ENCODE data around the gene PRCP. TPM values are rescaled to one million over a fixed set of nuclear protein-coding genes. Genes with fewer than 3 reads are reported as not detected.

PRCP gene
- total and polyA plus RNA-seq, 2 experiments from 2014 or later: 33.3 to 52.8 TPM

GRCh38 chr11:82858133-82858532, 42.1 kb downstream of the PRCP start:
- DNase-seq (ENCODE audit: low spot score) (no peak), ATAC-seq (no peak)
- no peaks in the 10 kb centered on the region for H3F3A ChIP-seq (replicated peaks; ENCODE audit: low read depth)
- no peak overlapping the region for H2AFZ ChIP-seq
- H3K9me3 Mint-ChIP-seq: no peaks in the 10 kb centered on the region
- H3K27ac Mint-ChIP-seq: no peak overlapping the region
- H3K79me2 ChIP-seq (replicated peaks; ENCODE audit: insufficient read depth): peaks cover 5% of the 10 kb centered on the region; the same call in 1 of the 2 replicates
- H3K9me2 ChIP-seq (ENCODE audit: insufficient read depth): no peaks in the 10 kb centered on the region
- peaks cover 4% of the 10 kb centered on the region; the same call in 1 of the 3 replicates for H3K36me3 Mint-ChIP-seq (ENCODE audit: low read depth)
- H3K36me3 ChIP-seq (ENCODE audit: insufficient read depth): no peaks in the 10 kb centered on the region
- no peaks in the 10 kb centered on the region for H3K27me3 ChIP-seq (ENCODE audit: insufficient read depth)
- H3K4me1 Mint-ChIP-seq: no peaks in the 10 kb centered on the region
- no peak overlapping the region; the same call in 1 of the 2 replicates for H3K27ac ChIP-seq (ENCODE audit: low read depth)
- no peak overlapping the region for H3K4me3 ChIP-seq
- H3K4me1 ChIP-seq (ENCODE audit: insufficient read depth): no peaks in the 10 kb centered on the region
- no peak overlapping the region for H3K4me3 Mint-ChIP-seq
- no peak overlapping the region for H3K4me2 ChIP-seq
- TF ChIP-seq CTCF (conservative IDR thresholded peaks at IDR 0.05; ENCODE audit: low read depth in 2 of 2): no peak
- no peak for TF ChIP-seq JUNB (IDR thresholded peaks at IDR 0.05; ENCODE audit: unreplicated experiment)
- no peak for TF ChIP-seq ZNF331 (CRISPR knock-in tag; IDR thresholded peaks at IDR 0.05; ENCODE audit: low read depth)
- TF ChIP-seq, protein P1, sequence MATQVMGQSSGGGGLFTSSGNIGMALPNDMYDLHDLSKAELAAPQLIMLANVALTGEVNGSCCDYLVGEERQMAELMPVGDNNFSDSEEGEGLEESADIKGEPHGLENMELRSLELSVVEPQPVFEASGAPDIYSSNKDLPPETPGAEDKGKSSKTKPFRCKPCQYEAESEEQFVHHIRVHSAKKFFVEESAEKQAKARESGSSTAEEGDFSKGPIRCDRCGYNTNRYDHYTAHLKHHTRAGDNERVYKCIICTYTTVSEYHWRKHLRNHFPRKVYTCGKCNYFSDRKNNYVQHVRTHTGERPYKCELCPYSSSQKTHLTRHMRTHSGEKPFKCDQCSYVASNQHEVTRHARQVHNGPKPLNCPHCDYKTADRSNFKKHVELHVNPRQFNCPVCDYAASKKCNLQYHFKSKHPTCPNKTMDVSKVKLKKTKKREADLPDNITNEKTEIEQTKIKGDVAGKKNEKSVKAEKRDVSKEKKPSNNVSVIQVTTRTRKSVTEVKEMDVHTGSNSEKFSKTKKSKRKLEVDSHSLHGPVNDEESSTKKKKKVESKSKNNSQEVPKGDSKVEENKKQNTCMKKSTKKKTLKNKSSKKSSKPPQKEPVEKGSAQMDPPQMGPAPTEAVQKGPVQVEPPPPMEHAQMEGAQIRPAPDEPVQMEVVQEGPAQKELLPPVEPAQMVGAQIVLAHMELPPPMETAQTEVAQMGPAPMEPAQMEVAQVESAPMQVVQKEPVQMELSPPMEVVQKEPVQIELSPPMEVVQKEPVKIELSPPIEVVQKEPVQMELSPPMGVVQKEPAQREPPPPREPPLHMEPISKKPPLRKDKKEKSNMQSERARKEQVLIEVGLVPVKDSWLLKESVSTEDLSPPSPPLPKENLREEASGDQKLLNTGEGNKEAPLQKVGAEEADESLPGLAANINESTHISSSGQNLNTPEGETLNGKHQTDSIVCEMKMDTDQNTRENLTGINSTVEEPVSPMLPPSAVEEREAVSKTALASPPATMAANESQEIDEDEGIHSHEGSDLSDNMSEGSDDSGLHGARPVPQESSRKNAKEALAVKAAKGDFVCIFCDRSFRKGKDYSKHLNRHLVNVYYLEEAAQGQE (IDR thresholded peaks at IDR 0.05; ENCODE audit: unreplicated experiment): no peak
- no peak for TF ChIP-seq ZNF462 (CRISPR knock-in tag; IDR thresholded peaks at IDR 0.05)
- no peak for TF ChIP-seq ZNF114 (CRISPR knock-in tag; IDR thresholded peaks at IDR 0.05)
- TF ChIP-seq NANOG (IDR thresholded peaks at IDR 0.05; ENCODE audit: borderline replicate concordance): no peak
- no peak for TF ChIP-seq EZH2 (IDR thresholded peaks at IDR 0.05; ENCODE audit: low read depth, unreplicated experiment)
- TF ChIP-seq EZH2phosphoT487 (IDR thresholded peaks at IDR 0.05; ENCODE audit: unreplicated experiment): no peak
- no peak for TF ChIP-seq STAT1 (IDR thresholded peaks at IDR 0.05; ENCODE audit: unreplicated experiment)
- no peaks in the 10 kb centered on the region for H4K20me1 ChIP-seq (replicated peaks; ENCODE audit: insufficient read depth)
- no peaks in the 10 kb centered on the region for H3K27me3 Mint-ChIP-seq (ENCODE audit: insufficient read depth, low read depth, poor library complexity)
